AG09319 (cell line): ENCODE results near the gene JPT1.

ENCODE experiments used
- DNase-seq: peaks from one replicate; pipeline ENCODE4 v3.0.0-alpha.2; 2010; ENCODE audit warnings: low read depth; ENCODE audit errors: extremely low read depth
- TF ChIP-seq, protein P1 (sequence below): IDR thresholded peaks from 2 replicates; pipeline ENCODE4 v1.5.1; 2011; ENCODE audit warnings: low read depth, mild to moderate bottlenecking, inconsistent platforms, low read length, moderate library complexity

The JPT1 gene

DNA sequence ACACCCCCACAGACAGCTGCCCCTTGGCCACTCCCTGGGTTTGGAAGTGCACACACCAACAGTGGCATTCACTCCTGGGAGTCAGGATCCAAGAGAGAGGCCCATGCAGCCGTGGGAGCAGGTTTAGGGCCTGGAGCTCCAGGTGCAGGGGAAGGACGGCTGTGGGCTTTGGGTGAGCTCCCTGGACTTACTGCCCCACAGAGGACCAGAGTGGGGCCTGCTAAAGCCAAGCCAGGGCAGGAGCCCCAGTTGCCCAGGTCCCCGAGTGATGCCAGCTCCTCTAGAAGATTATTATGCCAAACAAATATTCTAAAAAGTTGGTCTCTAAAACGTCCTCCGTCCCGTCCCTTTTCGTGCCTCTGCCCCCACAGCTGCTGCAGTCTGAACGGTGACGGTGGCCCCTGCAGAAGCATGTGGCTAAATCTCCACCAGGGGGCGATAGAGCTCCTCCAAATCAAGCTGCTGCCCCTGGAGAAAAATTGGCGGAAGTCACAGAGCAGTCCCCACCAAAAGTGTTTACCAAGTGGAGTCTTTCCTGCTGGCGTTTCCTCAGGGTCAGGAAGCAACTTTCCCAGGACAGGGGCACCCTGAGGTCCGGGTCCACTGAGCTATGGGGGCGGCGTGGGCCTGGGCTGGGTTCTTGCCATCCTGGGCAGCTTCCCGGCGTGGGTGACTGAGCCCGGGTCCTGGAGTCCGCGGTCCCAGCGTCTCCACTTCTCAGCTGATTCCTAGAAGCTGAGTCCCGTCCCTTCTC is 40.3 kb downstream of the JPT1 start:
- TF ChIP-seq, protein P1, sequence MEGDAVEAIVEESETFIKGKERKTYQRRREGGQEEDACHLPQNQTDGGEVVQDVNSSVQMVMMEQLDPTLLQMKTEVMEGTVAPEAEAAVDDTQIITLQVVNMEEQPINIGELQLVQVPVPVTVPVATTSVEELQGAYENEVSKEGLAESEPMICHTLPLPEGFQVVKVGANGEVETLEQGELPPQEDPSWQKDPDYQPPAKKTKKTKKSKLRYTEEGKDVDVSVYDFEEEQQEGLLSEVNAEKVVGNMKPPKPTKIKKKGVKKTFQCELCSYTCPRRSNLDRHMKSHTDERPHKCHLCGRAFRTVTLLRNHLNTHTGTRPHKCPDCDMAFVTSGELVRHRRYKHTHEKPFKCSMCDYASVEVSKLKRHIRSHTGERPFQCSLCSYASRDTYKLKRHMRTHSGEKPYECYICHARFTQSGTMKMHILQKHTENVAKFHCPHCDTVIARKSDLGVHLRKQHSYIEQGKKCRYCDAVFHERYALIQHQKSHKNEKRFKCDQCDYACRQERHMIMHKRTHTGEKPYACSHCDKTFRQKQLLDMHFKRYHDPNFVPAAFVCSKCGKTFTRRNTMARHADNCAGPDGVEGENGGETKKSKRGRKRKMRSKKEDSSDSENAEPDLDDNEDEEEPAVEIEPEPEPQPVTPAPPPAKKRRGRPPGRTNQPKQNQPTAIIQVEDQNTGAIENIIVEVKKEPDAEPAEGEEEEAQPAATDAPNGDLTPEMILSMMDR, result peak; percentile 93
- DNase-seq, result peak; percentile 76

DNA sequence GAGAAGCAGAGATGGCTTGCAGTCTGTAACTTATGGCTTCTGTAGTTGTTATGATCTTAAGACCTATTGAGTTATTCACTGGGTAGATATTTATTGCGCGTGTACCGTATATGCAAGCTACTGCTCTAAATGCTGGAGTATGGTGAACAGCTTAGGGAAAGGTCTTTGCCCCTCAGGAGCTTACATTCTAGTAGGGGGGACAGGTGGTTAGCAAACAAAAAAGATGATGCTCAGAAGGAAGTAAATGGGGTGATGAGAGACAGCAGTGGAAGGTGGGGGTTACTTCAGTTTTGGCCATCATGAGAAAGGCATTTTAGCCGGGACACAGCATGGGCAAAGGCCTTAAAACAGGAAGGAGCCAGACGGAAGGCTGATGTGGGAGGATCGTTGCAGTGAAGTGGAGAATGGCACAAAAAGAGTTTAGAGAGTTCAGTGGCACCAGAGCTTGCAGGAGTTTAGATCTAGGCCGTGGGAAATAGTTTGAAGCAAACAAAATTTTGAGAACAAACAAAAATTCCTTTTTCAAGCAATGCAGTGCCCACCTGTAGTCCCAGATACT is 42.5 kb downstream of the JPT1 start:
- TF ChIP-seq, protein P1, result no peak
- no peak for DNase-seq

DNA sequence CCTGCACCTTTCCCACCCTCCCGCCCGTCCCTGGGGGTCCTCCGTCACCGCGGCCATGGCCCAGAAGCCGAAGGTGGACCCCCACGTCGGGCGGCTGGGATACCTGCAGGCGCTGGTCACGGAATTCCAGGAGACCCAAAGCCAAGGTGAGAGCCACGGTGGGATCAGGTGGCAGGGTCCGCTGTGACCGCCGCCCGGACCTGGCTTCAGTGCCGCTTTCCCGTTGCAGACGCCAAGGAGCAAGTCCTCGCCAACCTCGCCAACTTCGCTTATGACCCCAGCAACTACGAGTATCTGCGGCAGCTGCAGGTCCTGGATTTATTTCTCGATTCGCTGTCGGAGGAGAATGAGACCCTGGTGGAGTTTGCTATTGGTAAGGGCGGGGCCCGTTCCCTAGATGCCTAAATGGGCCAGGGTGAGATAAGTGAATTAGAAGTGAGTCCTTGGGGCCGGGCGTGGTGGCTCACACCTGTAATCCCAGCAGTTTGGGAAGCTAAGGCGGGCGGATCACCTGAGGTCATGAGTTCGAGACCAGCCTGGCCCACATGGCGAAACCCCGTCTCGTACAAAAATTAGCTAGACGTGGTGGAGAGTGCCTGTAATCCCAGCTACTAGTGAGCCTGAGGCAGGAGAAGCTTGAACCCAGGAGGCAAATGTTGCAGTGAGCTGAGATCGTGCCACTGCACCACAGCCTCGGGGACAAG is 43.9 kb downstream of the JPT1 start:
- no peak for DNase-seq
- TF ChIP-seq, protein P1, result no peak

DNA sequence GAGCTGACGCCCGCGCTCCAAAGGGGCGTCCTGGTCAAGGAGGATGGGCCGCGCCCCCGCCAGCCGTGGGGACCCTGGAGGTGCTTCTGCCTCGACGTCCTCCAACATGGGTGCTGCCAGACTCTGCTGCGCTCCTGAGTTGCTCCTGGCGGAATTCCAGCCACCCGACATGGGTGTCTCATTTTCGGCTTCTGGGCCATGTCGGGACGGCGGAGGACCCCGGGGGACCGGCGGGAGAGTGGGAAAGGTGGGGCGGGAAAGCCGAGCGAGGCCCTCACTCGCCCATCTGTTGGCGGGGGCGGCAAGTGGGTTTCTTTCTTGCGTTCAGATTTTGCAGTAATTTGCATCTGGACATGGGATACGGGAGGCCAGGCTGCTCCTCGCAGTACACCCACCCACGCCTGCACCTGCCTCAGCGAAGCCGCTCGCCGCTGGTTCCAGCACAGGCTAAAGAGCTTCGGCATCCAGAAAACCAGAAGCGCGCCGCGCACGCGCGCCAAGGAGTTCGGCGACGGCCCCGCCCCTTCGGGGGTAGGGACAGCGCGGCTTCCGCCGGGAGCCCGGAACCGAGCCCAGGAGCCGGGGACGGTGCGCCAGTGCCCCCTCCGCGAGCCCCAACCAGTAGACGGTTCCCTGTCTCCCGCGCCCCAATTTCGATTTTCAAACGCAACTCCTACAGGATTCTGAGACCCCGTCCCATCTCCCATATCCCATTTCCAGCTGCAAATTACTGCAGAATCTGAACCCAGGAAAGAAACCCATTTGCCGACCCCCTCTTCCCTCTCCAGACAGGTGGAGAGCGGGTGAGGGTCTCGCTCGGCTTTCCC is 44.7 kb downstream of the JPT1 start, which contains the start of gene ARMC7:
Gene ARMC7 (plus strand): TSS at position 563 of the 827 bp plus-strand sequence. CDS start 320 bp downstream, outside the sequence.
- TF ChIP-seq, protein P1, result no peak
- no peak for DNase-seq

DNA sequence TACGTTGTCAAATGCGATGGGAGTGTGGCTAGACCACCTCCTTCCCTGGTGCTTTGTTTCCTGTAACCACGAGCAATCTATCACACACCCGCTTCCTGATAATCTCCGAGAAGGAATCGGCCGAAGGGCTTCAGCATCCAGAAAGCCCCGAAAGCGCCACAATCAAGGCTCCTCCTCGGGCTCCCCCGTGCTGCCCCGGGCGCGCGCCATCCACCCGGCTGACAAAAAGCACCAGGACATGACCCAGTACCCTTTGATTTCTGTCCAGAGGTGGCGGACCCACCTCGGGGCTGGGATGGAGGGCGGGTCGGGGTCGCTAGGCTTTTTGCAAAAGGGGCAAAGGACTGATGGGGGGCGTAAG is 45.3 kb downstream of the JPT1 start:
- TF ChIP-seq, protein P1, result no peak
- no peak for DNase-seq

DNA sequence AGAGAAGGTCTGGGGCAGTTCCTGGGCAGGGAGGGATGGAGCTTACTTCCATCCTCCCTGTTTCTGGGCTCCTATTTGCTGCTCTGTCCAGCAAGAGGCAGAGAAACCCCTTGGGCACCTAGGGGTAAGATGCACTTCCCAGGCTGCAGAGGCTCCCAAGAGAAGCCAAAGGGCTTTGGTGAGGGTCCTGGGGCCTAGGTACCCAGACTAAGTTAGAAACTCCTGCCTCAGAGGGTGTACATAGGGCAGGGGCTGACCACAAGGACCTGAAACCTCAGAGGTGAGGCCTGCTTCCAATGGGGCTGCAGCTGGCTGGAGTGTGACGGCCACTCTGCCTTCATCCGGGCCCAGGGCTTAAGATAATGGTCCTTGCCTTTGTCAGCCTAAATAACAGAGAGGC is 46.1 kb downstream of the JPT1 start:
- TF ChIP-seq, protein P1, result no peak
- no peak for DNase-seq
